ENCODE measurements around the gene INPP5B. TPM values are rescaled to one million over a fixed set of nuclear protein-coding genes. Genes with fewer than 3 reads are reported as not detected.

The INPP5B gene
- total and polyA plus RNA-seq, 10 of the 15 experiments (the other 5 are each of a cell fraction or from before 2014, with no cell fraction given): 10.9 to 54.4 (median 26.9) TPM

- in situ Hi-C loops (cut with MboI): no loop called here
- no peaks in the 10 kb centered on the region for H3K9me3 ChIP-seq (replicated peaks; ENCODE audit: control insufficient read depth, insufficient read depth, low read length)
- CTCF ChIA-PET: no interaction called here
- no peaks in the 10 kb centered on the region for H3K27me3 ChIP-seq (replicated peaks in 1 of 2; ENCODE audit: control insufficient read depth in 2 of 2, insufficient read depth in 2 of 2, low read length in 1 of 2)
- no peak overlapping the region for H3K27ac ChIP-seq (ENCODE audit: control insufficient read depth, insufficient read depth)
- 95% methylated on average over 3 of the region's 3 CpGs for WGBS (ENCODE audit: insufficient coverage, insufficient replicate concordance, low lambda C conversion rate, missing lambda C conversion rate)
- no TSS peak for BruUV-seq (replicated peaks)
- no peak overlapping the region for H2AFZ ChIP-seq (ENCODE audit: control insufficient read depth, low read depth, low read length)
- POLR2A ChIA-PET: interaction anchor here (0.5 kb wide), 1 partner anchor 69 kb away, joined by 3 read pairs; no protein-coding TSS in a partner anchor
- no peak overlapping the region for H3K9ac ChIP-seq (ENCODE audit: control insufficient read depth, insufficient read depth, low read length)
- SMC1A ChIA-PET (ENCODE audit: uncharacterized antibody, unreplicated experiment): interaction anchor here (0.7 kb wide), 1 partner anchor 1439 kb away, joined by 3 read pairs; no protein-coding TSS in a partner anchor
- ATAC-seq: no peak
- FAIRE-seq: no peak
- TF ChIP-seq POLR2A (IDR thresholded peaks at IDR 0.05; ENCODE audit: low read depth, low read length): 0 out of 2 replicates have a peak, but pooled peaks have one; percentile 22
- TF ChIP-seq USF2 (IDR thresholded peaks at IDR 0.05; ENCODE audit: borderline replicate concordance, low read depth, low read length): no peak
- peaks cover 9 to 12% of the 10 kb centered on the region in 2 experiments for H3K36me3 ChIP-seq (ENCODE audit: control insufficient read depth in 2 of 2, insufficient read depth in 2 of 2, low read length in 1 of 2)
- intact Hi-C loops (cut with micrococcal nuclease; ENCODE audit: unreplicated experiment): no loop called here
- no peaks in the 10 kb centered on the region for H3K79me2 ChIP-seq (ENCODE audit: control insufficient read depth, insufficient read depth, low read length)
- H4K20me1 ChIP-seq (ENCODE audit: control insufficient read depth, insufficient read depth): no peaks in the 10 kb centered on the region
- no peak for DNase-seq (ENCODE audit: low read depth, low spot score)
- H3K4me3 ChIP-seq: no peak overlapping the region
- no peak overlapping the region for H3K4me2 ChIP-seq (ENCODE audit: control insufficient read depth, insufficient read depth)
- H3K4me1 ChIP-seq (ENCODE audit: control insufficient read depth, insufficient read depth, low read length): peaks cover 7% of the 10 kb centered on the region; the same call in 1 of the 2 replicates
- RAD21 ChIA-PET (ENCODE audit: unreplicated experiment): no interaction called here
Measured at GRCh38 chr1:37955685-37956084, 8.8 kb upstream of the INPP5B start.

- Histone ChIP-seq H4K20me1 (ENCODE audit: control insufficient read depth, insufficient read depth) (no peaks in the 10 kb centered on the region), H3K9ac (ENCODE audit: control insufficient read depth, insufficient read depth, low read length) (no peak overlapping the region), H2AFZ (ENCODE audit: control insufficient read depth, low read depth, low read length) (no peak overlapping the region), H3K27ac (ENCODE audit: control insufficient read depth, insufficient read depth) (no peak overlapping the region), H3K27me3 (replicated peaks in 1 of 2; ENCODE audit: control insufficient read depth in 2 of 2, insufficient read depth in 2 of 2, low read length in 1 of 2) (no peaks in the 10 kb centered on the region), H3K4me3 (no peak overlapping the region), H3K36me3 (ENCODE audit: control insufficient read depth in 2 of 2, insufficient read depth in 2 of 2, low read length in 1 of 2) (peaks cover 6 to 7% of the 10 kb centered on the region in 2 experiments), H3K9me3 (replicated peaks; ENCODE audit: control insufficient read depth, insufficient read depth, low read length) (no peaks in the 10 kb centered on the region), H3K4me1 (ENCODE audit: control insufficient read depth, insufficient read depth, low read length) (peaks cover 7% of the 10 kb centered on the region; the same call in 1 of the 2 replicates), H3K4me2 (ENCODE audit: control insufficient read depth, insufficient read depth) (no peak overlapping the region), H3K79me2 (ENCODE audit: control insufficient read depth, insufficient read depth, low read length) (no peaks in the 10 kb centered on the region)
- TF ChIP-seq FOXM1 (IDR thresholded peaks at IDR 0.05; ENCODE audit: low read depth, low read length): no peak
- TF ChIP-seq ATF3 (IDR thresholded peaks at IDR 0.05; ENCODE audit: borderline replicate concordance, extremely low read depth, low read depth, low read length): no peak
- no peak for TF ChIP-seq BHLHE40 (IDR thresholded peaks at IDR 0.05; ENCODE audit: borderline replicate concordance in 1 of 2, low read depth in 2 of 2, low read length in 1 of 2)
- no peak for TF ChIP-seq FOS (IDR thresholded peaks at IDR 0.05; ENCODE audit: borderline replicate concordance, extremely low read depth, insufficient read length)
- TF ChIP-seq CBFB (IDR thresholded peaks at IDR 0.05; ENCODE audit: low read depth): no peak
- no peak for TF ChIP-seq HSF1 (IDR thresholded peaks at IDR 0.05; ENCODE audit: low read depth, low read length)
- no peak for TF ChIP-seq SP1 (IDR thresholded peaks at IDR 0.05; ENCODE audit: low read depth, low read length)
- TF ChIP-seq ELK1 (IDR thresholded peaks at IDR 0.05; ENCODE audit: low read depth, low read length): no peak
- no peak for TF ChIP-seq ZNF384 (IDR thresholded peaks at IDR 0.05; ENCODE audit: borderline replicate concordance, low read depth, low read length)
- no peak for TF ChIP-seq PAX8 (IDR thresholded peaks at IDR 0.05)
- TF ChIP-seq YBX1 (IDR thresholded peaks at IDR 0.05): no peak
- WGBS (ENCODE audit: insufficient coverage, insufficient replicate concordance, low lambda C conversion rate, missing lambda C conversion rate): 65% methylated on average over 3 of the region's 3 CpGs
- FAIRE-seq: no peak
- POLR2A ChIA-PET: interaction anchor here (0.5 kb wide), 1 partner anchor 130 kb away, joined by 3 read pairs; no protein-coding TSS in a partner anchor
- RAD21 ChIA-PET (ENCODE audit: unreplicated experiment): no interaction called here
- CTCF ChIA-PET: interaction anchor here (0.6 to 1.0 kb wide), 4 partner anchors 35 to 259 kb away, joined by 3 to 4 read pairs (median 3); partner anchors contain the start of gene SF3A3
- no peak for DNase-seq (ENCODE audit: low read depth, low spot score)
- SMC1A ChIA-PET (ENCODE audit: uncharacterized antibody, unreplicated experiment): interaction anchor here (1.1 kb wide), 1 partner anchor 32 kb away, joined by 3 read pairs; no protein-coding TSS in a partner anchor
- in situ Hi-C loops (cut with MboI): no loop called here
- ATAC-seq: no peak
- no TSS peak for BruUV-seq (replicated peaks)
- intact Hi-C loops (cut with micrococcal nuclease; ENCODE audit: unreplicated experiment): no loop called here
Measured at GRCh38 chr1:37954316-37954971, 7.6 kb upstream of the INPP5B start.
